ENCODE results near the gene SIRT2. TPM values are rescaled to one million over a fixed set of nuclear protein-coding genes. Genes with fewer than 3 reads are reported as not detected.

Gene SIRT2
- total and polyA plus RNA-seq, 2 of the 13 experiments (the other 11 are each of a cell fraction or from before 2014, with no cell fraction given) = 22.3 to 26.1 TPM

GRCh38 chr19:38851622-38852230 is 47.7 kb downstream of the SIRT2 start (continued):
- peak; percentile 22; the same call in 1 of the 2 replicates for TF ChIP-seq ZC3H13 (CRISPR knock-in tag; IDR thresholded peaks at IDR 0.05)
- no peak for TF ChIP-seq HNF4G (IDR thresholded peaks at IDR 0.05; ENCODE audit: borderline replicate concordance, low read depth, low read length)
- TF ChIP-seq HNF4G (CRISPR knock-in tag; IDR thresholded peaks at IDR 0.05; ENCODE audit: borderline replicate concordance, low read depth) = no peak
- TF ChIP-seq ZNF792 (CRISPR knock-in tag; IDR thresholded peaks at IDR 0.05) = peak; percentile 55; the same call in 1 of the 2 replicates
- TF ChIP-seq NCOR1 (IDR thresholded peaks at IDR 0.05; ENCODE audit: borderline replicate concordance, low read length) = no peak
- peak; percentile 99 for TF ChIP-seq ZNF770 (CRISPR knock-in tag; IDR thresholded peaks at IDR 0.05)
- peak; percentile 64; the same call in 1 of the 2 replicates for TF ChIP-seq GATAD1 (CRISPR knock-in tag; IDR thresholded peaks at IDR 0.05)
- TF ChIP-seq ZFP62 (CRISPR knock-in tag; IDR thresholded peaks at IDR 0.05) = no peak
- TF ChIP-seq ZBTB7B (CRISPR knock-in tag; IDR thresholded peaks at IDR 0.05) = 0 out of 2 replicates have a peak, but pooled peaks have one; percentile 36
- peak; percentile 9; the same call in 1 of the 2 replicates for TF ChIP-seq GABPA (IDR thresholded peaks at IDR 0.05; ENCODE audit: low read depth, low read length)
- 0 out of 2 replicates have a peak, but pooled peaks have one; percentile 10 for TF ChIP-seq GABPA (CRISPR knock-in tag; IDR thresholded peaks at IDR 0.05; ENCODE audit: low read depth)
- TF ChIP-seq MED1 (CRISPR knock-in tag; IDR thresholded peaks at IDR 0.05) = peak; percentile 70
- TF ChIP-seq ZNF576 (CRISPR knock-in tag; IDR thresholded peaks at IDR 0.05) = no peak
- TF ChIP-seq ZNF20 (CRISPR knock-in tag; IDR thresholded peaks at IDR 0.05) = no peak
- 0 out of 2 replicates have a peak, but pooled peaks have one; percentile 37 for TF ChIP-seq HBP1 (CRISPR knock-in tag; IDR thresholded peaks at IDR 0.05; ENCODE audit: low read depth)
- TF ChIP-seq NFIB (CRISPR knock-in tag; IDR thresholded peaks at IDR 0.05; ENCODE audit: borderline replicate concordance) = no peak
- no peak for TF ChIP-seq E2F5 (CRISPR knock-in tag; conservative IDR thresholded peaks at IDR 0.05)
- no peak for TF ChIP-seq JUN (CRISPR knock-in tag; IDR thresholded peaks at IDR 0.05)
- TF ChIP-seq ZNF136 (CRISPR knock-in tag; IDR thresholded peaks at IDR 0.05; ENCODE audit: low read depth) = no peak
- TF ChIP-seq ZNF670 (CRISPR knock-in tag; IDR thresholded peaks at IDR 0.05; ENCODE audit: borderline replicate concordance) = peak; percentile 19; the same call in 1 of the 2 replicates
- 0 out of 2 replicates have a peak, but pooled peaks have one; percentile 36 for TF ChIP-seq MZF1 (CRISPR knock-in tag; IDR thresholded peaks at IDR 0.05; ENCODE audit: borderline replicate concordance)
- TF ChIP-seq MBNL3 (CRISPR knock-in tag; conservative IDR thresholded peaks at IDR 0.05) = no peak
- TF ChIP-seq NR0B2 (CRISPR knock-in tag; IDR thresholded peaks at IDR 0.05) = no peak; the same call in 1 of the 2 replicates
- TF ChIP-seq NONO (IDR thresholded peaks at IDR 0.05) = no peak
- 0 out of 2 replicates have a peak, but pooled peaks have one; percentile 58 for TF ChIP-seq NONO (CRISPR knock-in tag; conservative IDR thresholded peaks at IDR 0.05)

Data from HepG2 (cell line).